ENCODE measurements around the gene SLC2A13.
"Not testable (repeated sequence)": the region's sequence is repeated elsewhere in the genome, so short reads cannot be mapped to it uniquely, and the experiment has no call there.

SLC2A13 gene

GRCh38 chr12:39931857-39932256 lies 174.0 kb downstream of the SLC2A13 start:
- Histone ChIP-seq H3K4me1 (peaks cover 0 to 8% (median 3%) of the 10 kb centered on the region in 10 experiments; a peak in 5 of 20 replicates), H4K20me1 (no peaks in the 10 kb centered on the region), H3K27me3 (no peaks in the 10 kb centered on the region), H3K4me3 (no peak overlapping the region), H3K9me3 (replicated peaks in 1 of 11) (no peaks in the 10 kb centered on the region), H3K4me2 (no peak overlapping the region), H3K36me3 (no peaks in the 10 kb centered on the region), H3K27ac (no peak overlapping the region), H3K9ac (no peak overlapping the region)
- TF ChIP-seq Cebpa-rat (IDR thresholded peaks at IDR 0.05), result no peak

DNA sequence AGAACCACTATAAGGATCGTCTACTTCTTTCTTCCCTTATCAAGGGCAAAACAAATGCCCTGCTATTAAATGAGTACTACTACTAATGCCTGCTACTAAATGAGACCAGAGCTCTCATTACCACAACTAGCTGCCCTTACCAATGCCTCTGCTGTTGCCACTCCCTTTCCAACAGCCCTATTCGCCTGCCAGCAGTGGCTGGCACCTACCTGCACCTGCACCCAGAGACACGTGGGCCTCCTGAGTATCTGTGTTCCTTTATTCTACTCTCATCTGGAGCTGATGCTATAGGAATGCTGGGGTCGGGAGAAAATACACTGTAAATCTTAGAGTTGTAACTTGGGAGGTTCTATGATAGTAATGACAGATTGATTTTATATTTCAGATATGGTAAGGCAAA lies 174.7 kb downstream of the SLC2A13 start:
- H3K4me3 ChIP-seq, result no peak overlapping the region
- H3K9ac ChIP-seq, result no peak overlapping the region
- H3K9me3 ChIP-seq (replicated peaks in 1 of 11), result no peaks in the 10 kb centered on the region
- H3K36me3 ChIP-seq, result no peaks in the 10 kb centered on the region
- no peaks in the 10 kb centered on the region for H3K27me3 ChIP-seq
- H4K20me1 ChIP-seq, result no peaks in the 10 kb centered on the region
- H3K4me1 ChIP-seq, result peaks cover 0 to 8% (median 3%) of the 10 kb centered on the region in 10 experiments; a peak in 5 of 20 replicates
- no peak overlapping the region for H3K27ac ChIP-seq
- no peak overlapping the region for H3K4me2 ChIP-seq
- no peak for TF ChIP-seq Cebpa-rat (IDR thresholded peaks at IDR 0.05)

GRCh38 chr12:39930101-39930500 lies 175.8 kb downstream of the SLC2A13 start:
- no peak overlapping the region for H3K9ac ChIP-seq
- no peak overlapping the region for H3K27ac ChIP-seq
- no peak overlapping the region for H3K4me2 ChIP-seq
- H3K4me3 ChIP-seq, result no peak overlapping the region
- no peaks in the 10 kb centered on the region for H3K27me3 ChIP-seq
- no peak for TF ChIP-seq Cebpa-rat (IDR thresholded peaks at IDR 0.05)
- H3K36me3 ChIP-seq, result no peaks in the 10 kb centered on the region
- no peaks in the 10 kb centered on the region for H3K9me3 ChIP-seq (replicated peaks in 1 of 11)
- no peaks in the 10 kb centered on the region for H4K20me1 ChIP-seq
- no peaks in the 10 kb centered on the region for H3K4me1 ChIP-seq

DNA sequence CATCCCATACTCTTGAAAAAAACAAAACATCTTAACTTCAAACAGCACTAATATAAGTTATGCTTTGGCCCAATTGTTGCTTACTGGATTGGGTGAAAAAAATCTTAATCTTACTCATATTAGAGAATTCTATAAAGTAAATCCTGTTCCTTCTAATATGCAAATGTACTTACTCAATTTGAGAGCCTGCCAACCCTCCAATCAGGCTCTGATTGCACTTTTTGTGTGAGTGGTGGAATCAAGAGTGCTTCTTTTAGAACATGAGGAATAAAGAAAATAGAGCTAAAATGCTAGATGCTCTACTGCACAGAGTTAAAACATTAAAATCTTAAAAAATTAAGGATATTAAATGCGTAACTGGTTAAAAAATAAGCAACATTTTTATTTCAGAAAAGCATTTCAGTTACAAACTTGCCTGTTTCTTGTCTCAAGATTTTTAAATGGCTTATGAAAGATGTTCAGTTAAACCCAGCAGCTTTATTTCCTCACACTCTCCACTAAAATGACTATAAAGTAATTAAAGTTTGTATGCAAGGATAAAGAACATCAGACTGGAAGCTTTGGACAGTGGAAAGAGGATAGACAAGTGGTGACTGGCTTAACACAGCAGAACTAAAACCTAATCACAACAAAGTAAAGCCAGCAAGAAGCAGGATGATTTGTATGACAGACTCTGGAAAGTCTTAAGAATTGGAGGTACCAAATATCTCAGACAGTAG lies 177.5 kb downstream of the SLC2A13 start:
- Histone ChIP-seq H3K4me1 (no peaks in the 10 kb centered on the region), H3K27ac (no peak overlapping the region), H3K36me3 (no peaks in the 10 kb centered on the region), H3K9ac (no peak overlapping the region), H3K4me3 (no peak overlapping the region), H3K4me2 (no peak overlapping the region), H4K20me1 (no peaks in the 10 kb centered on the region), H3K9me3 (replicated peaks in 1 of 11) (no peaks in the 10 kb centered on the region), H3K27me3 (no peaks in the 10 kb centered on the region)
- TF ChIP-seq Cebpa-rat (IDR thresholded peaks at IDR 0.05), result no peak

- Histone ChIP-seq H3K4me2 (no peak overlapping the region), H3K4me3 (no peak overlapping the region), H4K20me1 (no peaks in the 10 kb centered on the region), H3K27me3 (no peaks in the 10 kb centered on the region), H3K9ac (no peak overlapping the region), H3K36me3 (no peaks in the 10 kb centered on the region), H3K27ac (no peak overlapping the region), H3K9me3 (replicated peaks in 1 of 11) (no peaks in the 10 kb centered on the region), H3K4me1 (no peaks in the 10 kb centered on the region)
- TF ChIP-seq Cebpa-rat (IDR thresholded peaks at IDR 0.05), result 0 out of 22 replicates have a peak, but pooled peaks of 1 of the 11 experiments have one; percentile 13
Observed at GRCh38 chr12:39923364-39923763, 182.5 kb downstream of the SLC2A13 start.

DNA sequence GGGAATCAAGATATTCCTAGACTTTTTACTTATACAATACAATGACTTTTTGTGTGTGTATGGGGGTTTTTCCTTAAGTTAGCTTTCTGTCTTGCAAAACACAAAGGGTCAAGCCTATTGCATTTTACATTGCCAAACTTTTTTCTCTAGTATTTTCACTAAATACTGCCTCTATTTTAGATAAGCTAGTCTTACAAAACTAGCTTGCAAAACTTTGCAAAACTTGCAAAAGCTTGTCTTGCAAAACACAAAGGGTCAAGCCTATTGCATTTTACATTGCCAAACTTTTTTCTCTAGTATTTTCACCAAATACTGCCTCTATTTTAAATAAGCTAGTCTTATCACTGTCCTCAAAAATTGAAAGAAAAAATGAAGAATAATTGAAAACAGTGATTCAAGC lies 183.3 kb downstream of the SLC2A13 start:
- not testable (repeated sequence) for H4K20me1 ChIP-seq, H3K4me3 ChIP-seq

DNA sequence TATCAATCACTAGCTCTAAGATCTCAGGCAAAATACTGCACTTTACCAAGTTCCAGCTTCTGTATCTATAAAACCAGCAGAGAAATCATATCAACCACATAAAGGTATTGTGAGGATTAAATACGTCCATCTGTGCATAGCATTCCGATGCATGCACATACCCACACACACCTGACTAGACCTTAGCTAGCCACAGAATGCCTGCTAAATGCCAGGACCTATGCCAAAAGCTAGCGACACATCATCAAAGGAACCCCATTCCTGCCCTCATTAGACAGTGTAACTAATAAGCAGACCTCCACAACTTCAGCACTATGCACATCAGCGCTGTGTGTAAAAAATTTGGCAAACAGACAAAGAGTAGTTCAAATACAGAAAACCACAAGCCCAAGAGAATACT lies 185.2 kb downstream of the SLC2A13 start:
- no peaks in the 10 kb centered on the region for H3K4me1 ChIP-seq
- no peaks in the 10 kb centered on the region for H4K20me1 ChIP-seq

More for the DNA sequence above, 183.3 kb downstream of the SLC2A13 start:
- not testable (repeated sequence) for H3K9me3 ChIP-seq (replicated peaks in 1 of 11); H3K27me3 ChIP-seq; H3K9ac ChIP-seq; H3K4me2 ChIP-seq; H3K4me1 ChIP-seq; H3K27ac ChIP-seq; H3K36me3 ChIP-seq

GRCh38 chr12:39920222-39920621 lies 185.7 kb downstream of the SLC2A13 start:
- Histone ChIP-seq H4K20me1 (no peaks in the 10 kb centered on the region), H3K36me3 (no peaks in the 10 kb centered on the region), H3K4me1 (no peaks in the 10 kb centered on the region), H3K27ac (no peak overlapping the region), H3K4me3 (no peak overlapping the region), H3K9ac (no peak overlapping the region), H3K4me2 (no peak overlapping the region), H3K27me3 (no peaks in the 10 kb centered on the region), H3K9me3 (replicated peaks in 1 of 11) (no peaks in the 10 kb centered on the region)
- no peak for TF ChIP-seq Cebpa-rat (IDR thresholded peaks at IDR 0.05)

More for the DNA sequence above, 185.2 kb downstream of the SLC2A13 start:
- Histone ChIP-seq H3K9ac (no peak overlapping the region), H3K9me3 (replicated peaks in 1 of 11) (no peaks in the 10 kb centered on the region), H3K36me3 (no peaks in the 10 kb centered on the region), H3K27ac (no peak overlapping the region), H3K27me3 (no peaks in the 10 kb centered on the region), H3K4me2 (no peak overlapping the region), H3K4me3 (no peak overlapping the region)
- no peak for TF ChIP-seq Cebpa-rat (IDR thresholded peaks at IDR 0.05)

GRCh38 chr12:39919790-39920189 lies 186.1 kb downstream of the SLC2A13 start:
- no peak overlapping the region for H3K4me3 ChIP-seq
- H3K27ac ChIP-seq, result no peak overlapping the region
- H3K27me3 ChIP-seq, result no peaks in the 10 kb centered on the region
- no peaks in the 10 kb centered on the region for H3K9me3 ChIP-seq (replicated peaks in 1 of 11)
- no peak overlapping the region for H3K4me2 ChIP-seq
- H3K4me1 ChIP-seq, result no peaks in the 10 kb centered on the region
- no peaks in the 10 kb centered on the region for H4K20me1 ChIP-seq
- no peak overlapping the region for H3K9ac ChIP-seq
- H3K36me3 ChIP-seq, result no peaks in the 10 kb centered on the region
- TF ChIP-seq Cebpa-rat (IDR thresholded peaks at IDR 0.05), result no peak

- Histone ChIP-seq H3K27me3 (no peaks in the 10 kb centered on the region), H3K27ac (no peak overlapping the region), H3K4me3 (no peak overlapping the region), H3K9ac (no peak overlapping the region), H4K20me1 (no peaks in the 10 kb centered on the region), H3K4me2 (no peak overlapping the region), H3K4me1 (no peaks in the 10 kb centered on the region), H3K9me3 (replicated peaks in 1 of 11) (no peaks in the 10 kb centered on the region), H3K36me3 (no peaks in the 10 kb centered on the region)
- TF ChIP-seq Cebpa-rat (IDR thresholded peaks at IDR 0.05), result no peak
Observed at GRCh38 chr12:39915249-39915648, 190.6 kb downstream of the SLC2A13 start.
